SK-N-SH treated with all-trans-retinoic acid at 6 μM for 48 hours (cell line): Measurements from ENCODE around the gene ADGRG1.

ENCODE experiments used
- ATAC-seq: fragments of 200-7000 bp; cut with Tn5 transposase; 3 replicates; pipeline ENCODE4 v1.9.1; 2020; ENCODE audit warnings: mild to moderate bottlenecking, moderate library complexity
- ARNTL ChIP-seq: fragments of 450-650 bp; formaldehyde crosslinking; IDR thresholded peaks from 2 replicates; pipeline ENCODE4 v1.5.0; 2020; ENCODE audit warnings: low read depth, mild to moderate bottlenecking, moderate library complexity, borderline replicate concordance
- BACH2 ChIP-seq: fragments of 250-450 bp; sonication (Bioruptor Pico); IDR thresholded peaks from 2 replicates; pipeline ENCODE4 v1.9.0; 2021; ENCODE audit warnings: mild to moderate bottlenecking, borderline replicate concordance
- CREB5 ChIP-seq: fragments of 250-450 bp; sonication (Bioruptor Pico); IDR thresholded peaks from 2 replicates; pipeline ENCODE4 v1.5.1; 2020; ENCODE audit warnings: low read depth, mild to moderate bottlenecking, moderate library complexity
- CSRNP3 ChIP-seq: fragments of 250-450 bp; sonication (Bioruptor Pico); IDR thresholded peaks from 2 replicates; pipeline ENCODE4 v1.5.1; 2021; ENCODE audit warnings: mild to moderate bottlenecking, moderate library complexity
- ESRRG ChIP-seq: fragments of 250-450 bp; sonication (Bioruptor Pico); IDR thresholded peaks from 2 replicates; pipeline ENCODE4 v1.6.1; 2021; ENCODE audit warnings: mild to moderate bottlenecking
- GLIS3 ChIP-seq: fragments of 250-450 bp; sonication (Bioruptor Pico); IDR thresholded peaks from 2 replicates; pipeline ENCODE4 v1.5.0; 2020; ENCODE audit warnings: mild to moderate bottlenecking, moderate library complexity
- ISL1 ChIP-seq: fragments of 250-450 bp; sonication (Bioruptor Pico); IDR thresholded peaks from 2 replicates; pipeline ENCODE4 v2.1.2; 2022; ENCODE audit warnings: mild to moderate bottlenecking, moderate library complexity
- OSR1 ChIP-seq: fragments of 250-450 bp; sonication (Bioruptor Pico); IDR thresholded peaks from 2 replicates; pipeline ENCODE4 v1.8.0; 2022; ENCODE audit warnings: moderate library complexity, mild to moderate bottlenecking, inconsistent platforms
- POU6F1 ChIP-seq: fragments of 250-450 bp; sonication (Bioruptor Pico); IDR thresholded peaks from 2 replicates; pipeline ENCODE4 v1.8.0; 2021; ENCODE audit warnings: low read depth, mild to moderate bottlenecking, moderate library complexity, borderline replicate concordance
- PPARA ChIP-seq: fragments of 250-450 bp; sonication (Bioruptor Pico); IDR thresholded peaks from 2 replicates; pipeline ENCODE4 v1.5.0; 2020; ENCODE audit warnings: mild to moderate bottlenecking, borderline replicate concordance
- RARB ChIP-seq: fragments of 250-450 bp; sonication (Bioruptor Pico); IDR thresholded peaks from 2 replicates; pipeline ENCODE4 v1.8.0; 2021; ENCODE audit warnings: mild to moderate bottlenecking, moderate library complexity
- SNAI2 ChIP-seq: fragments of 250-450 bp; sonication (Bioruptor Pico); IDR thresholded peaks from 2 replicates; pipeline ENCODE4 v1.5.0; 2020; ENCODE audit warnings: mild to moderate bottlenecking, moderate library complexity
- TCF4 ChIP-seq: fragments of 250-450 bp; sonication (Bioruptor Pico); IDR thresholded peaks from 2 replicates; pipeline ENCODE4 v1.8.0; 2021; ENCODE audit warnings: mild to moderate bottlenecking, moderate library complexity, borderline replicate concordance
- TOX ChIP-seq: fragments of 250-450 bp; sonication (Bioruptor Pico); IDR thresholded peaks from 2 replicates; pipeline ENCODE4 v1.8.0; 2021; ENCODE audit warnings: mild to moderate bottlenecking, moderate library complexity, borderline replicate concordance
- TSHZ2 ChIP-seq: fragments of 250-450 bp; sonication (Bioruptor Pico); IDR thresholded peaks from 2 replicates; pipeline ENCODE4 v1.5.0; 2020; ENCODE audit warnings: mild to moderate bottlenecking, moderate library complexity
- ZC3H10 ChIP-seq: fragments of 250-450 bp; sonication (Bioruptor Pico); IDR thresholded peaks from 2 replicates; pipeline ENCODE4 v1.5.1; 2021; ENCODE audit warnings: mild to moderate bottlenecking, moderate library complexity
- ZFP3 ChIP-seq: fragments of 250-450 bp; sonication (Bioruptor Pico); IDR thresholded peaks from 2 replicates; pipeline ENCODE4 v1.5.0; 2020; ENCODE audit warnings: mild to moderate bottlenecking, moderate library complexity
- ZFP30 ChIP-seq: fragments of 450-650 bp; formaldehyde crosslinking; IDR thresholded peaks from 2 replicates; pipeline ENCODE4 v1.5.0; 2022; ENCODE audit warnings: mild to moderate bottlenecking, moderate library complexity
- ZNF565 ChIP-seq: fragments of 450-650 bp; formaldehyde crosslinking; conservative IDR thresholded peaks from 2 replicates; pipeline ENCODE4 v1.5.0; 2020; ENCODE audit warnings: low read depth, mild to moderate bottlenecking, moderate library complexity
- ZNF70 ChIP-seq: fragments of 450-650 bp; formaldehyde crosslinking; IDR thresholded peaks from 2 replicates; pipeline ENCODE4 v1.5.0; 2020; ENCODE audit warnings: mild to moderate bottlenecking, moderate library complexity
- ZNF8 ChIP-seq: fragments of 450-650 bp; formaldehyde crosslinking; IDR thresholded peaks from 2 replicates; pipeline ENCODE4 v1.5.0; 2020; ENCODE audit warnings: mild to moderate bottlenecking, moderate library complexity

ADGRG1 gene

GRCh38 chr16:57600048-57600835, 28.2 kb upstream of the ADGRG1 start (continued):
- TF ChIP-seq CREB5 (CRISPR knock-in tag) (no peak), ESRRG (CRISPR knock-in tag) (no peak), TOX (CRISPR knock-in tag) (no peak)

- ATAC-seq, result no peak
- TF ChIP-seq BACH2 (CRISPR knock-in tag) (no peak), POU6F1 (CRISPR knock-in tag) (no peak), ZFP3 (CRISPR knock-in tag) (no peak), ZNF565 (no peak), ISL1 (CRISPR knock-in tag) (no peak), ZC3H10 (no peak), CREB5 (CRISPR knock-in tag) (no peak), ZFP30 (CRISPR knock-in tag) (no peak), ZNF8 (no peak), TCF4 (CRISPR knock-in tag) (no peak), TSHZ2 (CRISPR knock-in tag) (no peak), ZNF70 (CRISPR knock-in tag) (no peak), ESRRG (CRISPR knock-in tag) (no peak), PPARA (no peak), ARNTL (CRISPR knock-in tag) (no peak), SNAI2 (CRISPR knock-in tag) (no peak), TOX (CRISPR knock-in tag) (no peak)
Observed at GRCh38 chr16:57600952-57601580, 27.4 kb upstream of the ADGRG1 start.

- TF ChIP-seq TOX (CRISPR knock-in tag) (no peak), CSRNP3 (CRISPR knock-in tag) (no peak), BACH2 (CRISPR knock-in tag) (no peak), TSHZ2 (CRISPR knock-in tag) (no peak), ARNTL (CRISPR knock-in tag) (no peak), GLIS3 (CRISPR knock-in tag) (no peak), CREB5 (CRISPR knock-in tag) (no peak), ZNF565 (no peak), RARB (no peak), ZFP30 (CRISPR knock-in tag) (no peak), OSR1 (no peak), ZC3H10 (no peak)
- TF ChIP-seq, all 23 proteins: peak for 0
- ATAC-seq, result no peak
Observed at GRCh38 chr16:57601801-57602478, 26.5 kb upstream of the ADGRG1 start.
